HEK293 (cell line): ENCODE data around the gene POFUT2.
A peak's percentile ranks its signal among the peaks of the same experiment; 100 is the strongest.

ENCODE experiments used
- INSM2 ChIP-seq: fragments of 450-650 bp; formaldehyde crosslinking; IDR thresholded peaks from 2 replicates; pipeline ENCODE4 v1.5.1; 2016; ENCODE audit warnings: missing biosample characterization, missing genetic modification characterization
- MEIS1 ChIP-seq: sonication (generic); formaldehyde crosslinking; IDR thresholded peaks from 2 replicates; pipeline ENCODE4 v1.8.1; 2022; ENCODE audit warnings: missing genetic modification reagents, mild to moderate bottlenecking, borderline replicate concordance
- OSR2 ChIP-seq: fragments of 450-650 bp; formaldehyde crosslinking; IDR thresholded peaks from 2 replicates; pipeline ENCODE4 v1.5.1; 2016; ENCODE audit warnings: missing biosample characterization, missing genetic modification characterization
- PATZ1 ChIP-seq: fragments of 450-650 bp; formaldehyde crosslinking; IDR thresholded peaks from 2 replicates; pipeline ENCODE4 v1.5.1; 2016; ENCODE audit warnings: missing biosample characterization, missing genetic modification characterization
- YY1 ChIP-seq: fragments of 450-650 bp; formaldehyde crosslinking; IDR thresholded peaks from 2 replicates; pipeline ENCODE4 v1.5.1; 2018; ENCODE audit warnings: missing biosample characterization, missing genetic modification characterization
- ZBTB10 ChIP-seq: fragments of 450-650 bp; formaldehyde crosslinking; IDR thresholded peaks from 2 replicates; pipeline ENCODE4 v1.5.1; 2016; ENCODE audit warnings: missing biosample characterization, missing genetic modification characterization
- ZBTB17 ChIP-seq: fragments of 450-650 bp; formaldehyde crosslinking; IDR thresholded peaks from 2 replicates; pipeline ENCODE4 v1.5.1; 2016; ENCODE audit warnings: missing biosample characterization, missing genetic modification characterization
- ZNF148 ChIP-seq: fragments of 450-650 bp; formaldehyde crosslinking; IDR thresholded peaks from 2 replicates; pipeline ENCODE4 v1.5.0; 2017; ENCODE audit warnings: missing biosample characterization, missing genetic modification characterization, borderline replicate concordance
- ZNF184 ChIP-seq: fragments of 450-650 bp; IDR thresholded peaks from 2 replicates; pipeline ENCODE4 v1.5.1; 2018; ENCODE audit warnings: missing biosample characterization, mild to moderate bottlenecking, missing genetic modification characterization
- ZNF221 ChIP-seq: fragments of 450-650 bp; formaldehyde crosslinking; IDR thresholded peaks from 2 replicates; pipeline ENCODE4 v1.5.1; 2017; ENCODE audit warnings: missing biosample characterization, missing genetic modification characterization, borderline replicate concordance
- ZNF324 ChIP-seq: fragments of 450-650 bp; formaldehyde crosslinking; IDR thresholded peaks from 2 replicates; pipeline ENCODE4 v1.5.1; 2016; ENCODE audit warnings: missing biosample characterization, missing genetic modification characterization
- ZNF366 ChIP-seq: fragments of 450-650 bp; formaldehyde crosslinking; conservative IDR thresholded peaks from 2 replicates; pipeline ENCODE4 v1.5.1; 2016; ENCODE audit warnings: missing biosample characterization, missing genetic modification characterization
- ZNF513 ChIP-seq: fragments of 450-650 bp; IDR thresholded peaks from 2 replicates; pipeline ENCODE4 v1.5.1; 2018; ENCODE audit warnings: missing biosample characterization, missing genetic modification characterization
- ZNF560 ChIP-seq: fragments of 450-650 bp; formaldehyde crosslinking; IDR thresholded peaks from 2 replicates; pipeline ENCODE4 v1.5.1; 2017; ENCODE audit warnings: missing biosample characterization, missing genetic modification characterization, borderline replicate concordance
- ZNF610 ChIP-seq: fragments of 450-650 bp; formaldehyde crosslinking; IDR thresholded peaks from 2 replicates; pipeline ENCODE4 v1.5.1; 2016; ENCODE audit warnings: missing biosample characterization, missing genetic modification characterization, borderline replicate concordance
- ZNF639 ChIP-seq: fragments of 450-650 bp; formaldehyde crosslinking; IDR thresholded peaks from 2 replicates; pipeline ENCODE4 v1.5.1; 2016; ENCODE audit warnings: missing biosample characterization, missing genetic modification characterization
- ZNF677 ChIP-seq: fragments of 450-650 bp; IDR thresholded peaks from 2 replicates; pipeline ENCODE4 v1.5.0; 2018; ENCODE audit warnings: missing biosample characterization, mild to moderate bottlenecking, missing genetic modification characterization, moderate library complexity
- ZNF76 ChIP-seq: fragments of 450-650 bp; formaldehyde crosslinking; IDR thresholded peaks from 2 replicates; pipeline ENCODE4; 2016; ENCODE audit warnings: low read depth, missing biosample characterization, missing genetic modification characterization, borderline replicate concordance
- ZNF776 ChIP-seq: fragments of 450-650 bp; formaldehyde crosslinking; IDR thresholded peaks from 2 replicates; pipeline ENCODE4 v1.5.0; 2017; ENCODE audit warnings: missing biosample characterization, missing genetic modification characterization, borderline replicate concordance
- ZSCAN4 ChIP-seq: fragments of 450-650 bp; formaldehyde crosslinking; IDR thresholded peaks from 2 replicates; pipeline ENCODE4 v1.5.1; 2017; ENCODE audit warnings: missing biosample characterization, missing genetic modification characterization

POFUT2 gene

GRCh38 chr21:45330075-45330781, 42.5 kb upstream of the POFUT2 start (continued):
- TF ChIP-seq OSR2, result peak; percentile 61; the same call in 1 of the 2 replicates
- no peak for TF ChIP-seq ZNF560
- TF ChIP-seq INSM2 (tag by site-specific recombination), result peak; percentile 61
- TF ChIP-seq ZNF148 (tag by site-specific recombination), result no peak
- no peak for TF ChIP-seq ZNF221
- no peak for TF ChIP-seq YY1
- no peak for TF ChIP-seq ZNF610 (tag by site-specific recombination)
- peak; percentile 90 for TF ChIP-seq PATZ1 (tag by site-specific recombination)
- peak; percentile 68; the same call in 1 of the 2 replicates for TF ChIP-seq ZNF639 (tag by site-specific recombination)
- TF ChIP-seq ZNF776, result no peak
- peak; percentile 79; the same call in 1 of the 2 replicates for TF ChIP-seq ZNF324
- no peak for TF ChIP-seq ZNF513 (tag by site-specific recombination)
- peak; percentile 66 for TF ChIP-seq ZNF366 (tag by site-specific recombination)
- no peak for TF ChIP-seq ZNF677 (tag by site-specific recombination)
- 0 out of 2 replicates have a peak, but pooled peaks have one; percentile 33 for TF ChIP-seq ZNF76
- no peak for TF ChIP-seq MEIS1
- 0 out of 2 replicates have a peak, but pooled peaks have one; percentile 16 for TF ChIP-seq ZBTB10 (tag by site-specific recombination)
- TF ChIP-seq ZBTB17 (tag by site-specific recombination), result peak; percentile 64; the same call in 1 of the 2 replicates
- peak; percentile 14; the same call in 1 of the 2 replicates for TF ChIP-seq ZSCAN4 (tag by site-specific recombination)
- peak; percentile 82; the same call in 1 of the 2 replicates for TF ChIP-seq ZNF184
